HepG2 (cell line): ENCODE data around the gene GJC2. TPM values are rescaled to one million over a fixed set of nuclear protein-coding genes. Genes with fewer than 3 reads are reported as not detected.

ENCODE experiments used
- ATF7-NPFF ChIP-seq: sonication (generic); formaldehyde crosslinking; IDR thresholded peaks from 2 replicates; pipeline ENCODE4 v1.8.1; 2023; ENCODE audit warnings: mild to moderate bottlenecking, low read depth, missing genetic modification reagents, moderate library complexity
- IRF2 ChIP-seq: IDR thresholded peaks from 2 replicates; pipeline ENCODE4 v1.6.1; 2018; ENCODE audit warnings: missing genetic modification reagents, missing compliant biosample characterization
- LRRFIP1 ChIP-seq: sonication (generic); formaldehyde crosslinking; conservative IDR thresholded peaks from 2 replicates; pipeline ENCODE4 v1.4.0; 2020; ENCODE audit warnings: missing genetic modification reagents
- SATB2 ChIP-seq: sonication (generic); formaldehyde crosslinking; IDR thresholded peaks from 2 replicates; pipeline ENCODE4 v1.5.0; 2020; ENCODE audit warnings: missing genetic modification reagents
- SKIL ChIP-seq: sonication (generic); formaldehyde crosslinking; IDR thresholded peaks from 2 replicates; pipeline ENCODE4 v1.8.0; 2022; ENCODE audit warnings: missing genetic modification reagents, mild to moderate bottlenecking, moderate library complexity, borderline replicate concordance
- ZNF563 ChIP-seq: sonication (generic); formaldehyde crosslinking; IDR thresholded peaks from 2 replicates; pipeline ENCODE4 v1.8.0; 2022; ENCODE audit warnings: mild to moderate bottlenecking, moderate library complexity, missing genetic modification reagents
- polyA plus RNA-seq, 8 experiments: library from polyadenylated mRNA; depleted of rRNA in 3 of 8; stranded (reverse) in 7 of 8; unstranded in 1 of 8; fragments of >200 nt; fragmentation: Illumina TruSeq in 4 of 8; extraction: Trizol in 4 of 8; gene quantifications; 2 replicates each; pipeline versions ENCODE4 v1.2.1 to v1.2.3, GENCODE V29; 2011 to 2016; ENCODE audit warnings: low read depth in 4 of 8, missing spikeins in 1 of 8, mixed read lengths in 1 of 8; ENCODE audit not compliant: insufficient read depth in 1 of 8
- total RNA-seq, 5 experiments: library from RNA; depleted of rRNA; stranded (reverse); fragments of >200 nt; fragmentation: Illumina TruSeq; extraction: Trizol; gene quantifications; 2 replicates each; pipeline ENCODE4 v1.2.3, GENCODE V29; 2016; ENCODE audit warnings: low read depth in 1 of 5
- TF ChIP-seq, protein P1 (sequence below): sonication (generic); formaldehyde crosslinking; IDR thresholded peaks from 2 replicates; pipeline ENCODE4 v1.5.1; 2020; ENCODE audit warnings: missing genetic modification reagents, mild to moderate bottlenecking, borderline replicate concordance

The GJC2 gene
- total and polyA plus RNA-seq, 2 of the 13 experiments (the other 11 are each of a cell fraction or from before 2014, with no cell fraction given), result 1.6 to 3.8 TPM

GRCh38 chr1:228150120-228150460 is 360 bp downstream of the GJC2 start (continued):
- no peak for TF ChIP-seq LRRFIP1 (CRISPR knock-in tag)
- no peak for TF ChIP-seq SKIL (CRISPR knock-in tag)
- TF ChIP-seq, protein P1, sequence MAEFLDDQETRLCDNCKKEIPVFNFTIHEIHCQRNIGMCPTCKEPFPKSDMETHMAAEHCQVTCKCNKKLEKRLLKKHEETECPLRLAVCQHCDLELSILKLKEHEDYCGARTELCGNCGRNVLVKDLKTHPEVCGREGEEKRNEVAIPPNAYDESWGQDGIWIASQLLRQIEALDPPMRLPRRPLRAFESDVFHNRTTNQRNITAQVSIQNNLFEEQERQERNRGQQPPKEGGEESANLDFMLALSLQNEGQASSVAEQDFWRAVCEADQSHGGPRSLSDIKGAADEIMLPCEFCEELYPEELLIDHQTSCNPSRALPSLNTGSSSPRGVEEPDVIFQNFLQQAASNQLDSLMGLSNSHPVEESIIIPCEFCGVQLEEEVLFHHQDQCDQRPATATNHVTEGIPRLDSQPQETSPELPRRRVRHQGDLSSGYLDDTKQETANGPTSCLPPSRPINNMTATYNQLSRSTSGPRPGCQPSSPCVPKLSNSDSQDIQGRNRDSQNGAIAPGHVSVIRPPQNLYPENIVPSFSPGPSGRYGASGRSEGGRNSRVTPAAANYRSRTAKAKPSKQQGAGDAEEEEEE, result no peak
- TF ChIP-seq ATF7-NPFF, result no peak
- TF ChIP-seq IRF2 (CRISPR knock-in tag), result no peak
- no peak for TF ChIP-seq SATB2 (CRISPR knock-in tag)
- no peak for TF ChIP-seq ZNF563 (CRISPR knock-in tag)
- TF ChIP-seq, all 625 proteins: peak for 30
